Epithelial cell of esophagus (primary cell): Measurements from ENCODE around the gene METTL26.
A peak's percentile ranks its signal among the peaks of the same experiment; 100 is the strongest.

ENCODE experiments used
- DNase-seq: peaks from one replicate; pipeline ENCODE4 v3.0.0; 2010; ENCODE audit warnings: low read depth
- H3K4me3 ChIP-seq: 2 replicates; pipeline ENCODE4 v1.5.1; 2011; ENCODE audit warnings: mild to moderate bottlenecking, low read length, control low read depth
- TF ChIP-seq, protein P1 (sequence below): IDR thresholded peaks from 2 replicates; pipeline ENCODE4 v1.5.1; 2011; ENCODE audit warnings: low read depth, mild to moderate bottlenecking, low read length, control low read depth, inconsistent platforms; ENCODE audit not compliant: insufficient read depth; ENCODE audit errors: missing control alignments

The METTL26 gene

DNA sequence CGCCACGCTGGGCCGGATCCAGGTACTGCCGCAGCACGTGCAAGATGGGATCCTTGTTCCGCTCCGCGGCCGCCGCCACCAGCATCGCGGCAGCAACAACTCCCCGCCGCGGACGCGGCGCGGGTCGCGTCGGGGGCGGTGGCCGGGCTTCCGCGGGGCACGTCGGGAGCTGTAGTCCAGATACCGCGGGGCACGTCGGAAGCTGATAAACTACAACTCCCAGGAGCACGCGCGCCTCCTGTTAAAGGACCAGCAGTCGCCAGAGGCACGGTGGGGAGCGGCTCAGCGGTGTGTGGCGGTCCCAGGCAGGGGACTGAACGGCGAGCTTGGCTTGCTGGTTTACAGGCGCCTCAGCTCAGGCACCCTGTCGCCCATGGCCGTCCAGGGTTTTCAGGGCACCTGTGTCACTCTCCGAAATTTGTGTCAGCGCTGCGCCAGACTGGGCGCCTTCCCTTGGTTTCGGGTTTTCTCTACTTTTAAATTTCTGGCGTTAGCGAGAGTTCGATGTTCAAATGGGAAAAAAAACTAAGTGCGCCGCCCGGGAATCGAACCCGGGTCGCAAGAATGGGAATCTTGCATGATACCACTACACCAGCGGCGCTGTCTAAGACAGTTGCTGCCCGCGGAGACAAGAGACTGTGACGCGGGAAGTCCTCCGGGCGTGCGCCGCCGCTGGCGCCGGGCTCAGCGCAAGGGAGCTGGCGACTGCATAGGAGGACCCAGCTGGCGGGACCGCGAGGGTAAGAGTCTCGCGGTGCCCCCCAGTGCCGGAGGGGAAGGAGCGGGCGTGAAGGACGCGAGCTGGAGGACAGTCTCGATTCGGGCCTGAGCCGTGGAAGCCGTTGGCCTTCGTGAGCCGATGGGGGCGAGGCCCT is at the start of gene METTL26:
TSS of gene METTL26 (minus strand) at position 100 of the 875 bp plus-strand sequence. CDS start at position 85, 15 bp downstream.
- H3K4me3 ChIP-seq, result peak within 1 kb of the TSS; percentile 72
- TF ChIP-seq, protein P1, sequence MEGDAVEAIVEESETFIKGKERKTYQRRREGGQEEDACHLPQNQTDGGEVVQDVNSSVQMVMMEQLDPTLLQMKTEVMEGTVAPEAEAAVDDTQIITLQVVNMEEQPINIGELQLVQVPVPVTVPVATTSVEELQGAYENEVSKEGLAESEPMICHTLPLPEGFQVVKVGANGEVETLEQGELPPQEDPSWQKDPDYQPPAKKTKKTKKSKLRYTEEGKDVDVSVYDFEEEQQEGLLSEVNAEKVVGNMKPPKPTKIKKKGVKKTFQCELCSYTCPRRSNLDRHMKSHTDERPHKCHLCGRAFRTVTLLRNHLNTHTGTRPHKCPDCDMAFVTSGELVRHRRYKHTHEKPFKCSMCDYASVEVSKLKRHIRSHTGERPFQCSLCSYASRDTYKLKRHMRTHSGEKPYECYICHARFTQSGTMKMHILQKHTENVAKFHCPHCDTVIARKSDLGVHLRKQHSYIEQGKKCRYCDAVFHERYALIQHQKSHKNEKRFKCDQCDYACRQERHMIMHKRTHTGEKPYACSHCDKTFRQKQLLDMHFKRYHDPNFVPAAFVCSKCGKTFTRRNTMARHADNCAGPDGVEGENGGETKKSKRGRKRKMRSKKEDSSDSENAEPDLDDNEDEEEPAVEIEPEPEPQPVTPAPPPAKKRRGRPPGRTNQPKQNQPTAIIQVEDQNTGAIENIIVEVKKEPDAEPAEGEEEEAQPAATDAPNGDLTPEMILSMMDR, result no peak
- DNase-seq, result peak; percentile 96

DNA sequence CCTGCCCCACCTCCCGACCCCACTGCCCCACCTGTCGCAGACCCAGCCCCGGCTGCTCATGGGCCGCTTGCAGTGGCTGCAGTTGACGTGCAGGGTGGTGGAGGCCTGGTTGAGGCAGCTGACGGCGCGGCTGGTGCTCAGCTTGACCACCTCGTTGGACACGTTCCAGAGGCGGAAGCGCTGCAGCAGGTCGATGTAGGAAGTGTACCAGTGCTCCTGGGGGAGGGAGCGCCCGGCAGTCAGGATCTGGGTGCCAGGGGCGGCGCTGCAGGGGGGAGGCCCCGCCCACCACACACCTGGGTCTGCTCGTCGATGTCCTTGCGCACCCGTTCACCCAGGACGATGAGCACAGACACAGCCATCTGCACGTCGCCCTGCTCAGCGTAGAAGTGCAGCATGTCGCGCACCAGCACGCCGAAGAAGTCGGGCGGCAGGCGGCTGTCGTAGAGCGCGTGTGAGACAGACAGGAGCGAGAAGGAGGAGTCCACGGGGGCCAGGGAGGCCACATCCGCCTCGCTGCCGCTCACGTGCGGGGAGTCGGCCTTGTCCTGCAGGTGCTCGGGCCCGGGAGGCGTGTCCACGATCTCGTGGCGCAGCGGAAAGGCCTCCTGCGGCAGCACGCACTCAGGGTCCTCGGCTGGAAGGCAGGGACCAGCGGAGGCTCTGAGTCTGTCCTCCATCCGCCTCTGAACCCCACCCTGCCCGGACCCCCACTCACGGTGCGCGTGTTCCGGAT is 49.0 kb upstream of the METTL26 start:
- DNase-seq, result no peak
- peak overlapping the region; percentile 57 for H3K4me3 ChIP-seq
- TF ChIP-seq, protein P1, result no peak

GRCh38 chr16:684071-684794 is 48.1 kb upstream of the METTL26 start, which contains the start of gene JMJD8:
TSS of gene JMJD8 (minus strand) at chr16:684334. CDS start at chr16:684319, 15 bp downstream.
- peak within 1 kb of the TSS; percentile 57 for H3K4me3 ChIP-seq
- DNase-seq, result peak; percentile 98
- TF ChIP-seq, protein P1, result no peak

DNA sequence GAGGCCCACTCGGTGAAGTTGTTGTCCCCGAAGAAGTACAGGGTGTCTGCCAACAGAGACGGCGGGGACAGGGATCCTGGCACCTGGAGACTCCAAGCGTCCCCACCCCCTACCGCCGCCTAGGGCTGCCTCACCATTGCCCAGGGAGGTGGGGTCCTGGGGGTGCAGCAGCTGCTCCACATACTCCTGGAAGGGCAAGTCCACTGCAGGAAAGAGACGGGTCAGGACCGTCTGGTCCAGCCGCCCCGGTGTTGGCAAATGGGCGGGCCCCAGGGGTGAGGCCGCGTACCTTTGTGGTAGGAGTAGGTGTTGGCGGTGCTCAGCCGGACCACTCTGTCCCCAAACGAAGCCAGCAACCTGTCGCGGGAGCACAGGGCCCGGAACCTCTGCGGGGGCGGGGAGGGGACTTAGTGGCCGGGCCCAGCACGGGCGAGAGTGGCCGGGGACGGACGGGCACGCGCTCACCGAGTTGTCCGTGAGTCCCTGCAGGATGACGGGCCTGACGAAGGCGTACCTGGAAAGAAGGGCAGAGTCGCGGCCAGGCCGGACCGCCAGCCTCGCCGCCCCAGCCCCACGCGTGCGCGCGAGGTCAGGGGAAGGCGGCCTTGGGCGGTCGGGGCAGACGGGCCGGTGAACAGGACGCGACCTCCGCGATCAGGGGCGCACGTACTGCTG is 47.4 kb upstream of the METTL26 start:
- TF ChIP-seq, protein P1, result no peak
- H3K4me3 ChIP-seq, result peak overlapping the region; percentile 57
- DNase-seq, result no peak

DNA sequence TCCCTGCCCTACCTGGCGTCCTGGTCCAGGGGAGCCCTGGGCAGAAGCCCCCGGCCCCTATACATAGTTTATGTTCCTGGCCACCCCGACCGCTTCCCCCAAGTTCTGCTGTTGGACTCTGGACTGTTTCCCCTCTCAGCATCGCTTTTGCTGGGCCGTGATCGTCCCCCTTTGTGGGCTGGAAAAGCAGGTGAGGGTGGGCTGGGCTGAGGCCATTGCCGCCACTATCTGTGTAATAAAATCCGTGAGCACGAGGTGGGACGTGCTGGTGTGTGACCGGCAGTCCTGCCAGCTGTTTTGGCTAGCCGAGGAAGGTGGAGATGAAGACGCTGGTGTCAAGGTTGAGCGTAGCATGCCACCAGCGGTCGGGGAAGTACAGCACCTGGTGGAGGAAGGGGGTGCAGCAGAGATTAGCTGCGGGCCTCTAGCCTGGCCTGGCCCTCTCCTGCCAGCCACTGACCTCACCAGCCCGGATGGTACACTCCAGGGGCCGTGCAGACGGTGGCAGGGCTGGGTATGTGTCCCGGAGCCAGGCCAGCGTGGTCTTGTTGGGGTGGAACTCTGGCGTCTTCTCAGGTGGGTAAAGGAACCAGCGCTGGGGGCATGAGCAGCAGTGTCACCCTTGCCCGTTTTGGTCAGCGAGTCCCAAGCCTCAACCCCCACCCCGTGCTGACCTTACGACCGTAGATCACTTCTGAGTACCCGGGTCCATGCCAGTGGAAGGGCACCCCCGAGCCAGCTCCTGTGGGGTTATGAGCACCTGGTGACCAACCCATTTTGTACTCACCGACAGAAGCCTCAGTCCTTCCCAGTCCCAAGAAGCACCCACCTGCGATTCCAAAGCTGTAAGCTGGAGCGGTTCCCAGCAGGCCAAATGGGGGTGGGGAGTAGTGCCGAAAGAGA is 46.6 kb upstream of the METTL26 start:
- TF ChIP-seq, protein P1, result no peak
- no peak for DNase-seq
- H3K4me3 ChIP-seq, result peak overlapping the region; percentile 57
